OCI-LY7 (cell line): ENCODE measurements around the gene CIB2.

ENCODE experiments used
- EZH2phosphoT487 ChIP-seq: fragments of 200-600 bp; sonication (generic); IDR thresholded peaks from 2 replicates; pipeline ENCODE4 v1.6.1; 2018; ENCODE audit warnings: low read depth, borderline replicate concordance, mild to moderate bottlenecking, mixed run types, antibody characterized with exemption, low read length, moderate library complexity, mixed read lengths
- TF ChIP-seq, protein P1 (sequence below): fragments of 200-600 bp; sonication (generic); conservative IDR thresholded peaks from 2 replicates; pipeline ENCODE4 v1.5.1; 2014; ENCODE audit warnings: mild to moderate bottlenecking, antibody characterized with exemption, low read length, moderate library complexity, mixed read lengths

DNA sequence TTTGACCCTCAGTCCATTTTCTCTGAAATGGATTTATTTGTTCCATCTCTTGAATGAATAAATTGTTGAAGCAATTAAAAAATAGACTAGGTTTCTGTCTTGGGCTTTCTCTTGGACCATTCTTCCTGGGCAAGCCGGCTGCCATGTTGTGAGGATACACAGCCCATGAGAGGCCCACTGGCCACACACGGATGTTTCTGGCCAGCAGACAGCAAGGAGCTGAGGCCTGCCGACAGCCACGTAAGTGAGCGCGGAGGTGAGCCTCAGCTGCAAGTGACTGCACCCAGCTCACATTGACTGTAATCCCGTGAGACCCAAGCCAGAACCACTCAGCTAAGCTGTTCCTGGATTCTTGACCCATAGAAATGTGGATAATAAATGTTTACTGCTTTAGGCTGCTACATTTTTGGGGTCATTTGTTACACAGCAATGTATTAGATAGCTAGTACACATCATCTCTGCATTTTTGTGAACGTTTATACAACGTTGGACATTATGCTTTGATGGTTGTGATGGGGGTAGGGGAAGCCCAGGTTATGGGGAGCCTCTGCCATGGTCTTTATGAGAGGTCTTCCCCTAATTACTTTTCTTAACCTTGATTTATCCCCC, 40.7 kb upstream of the CIB2 start:
- TF ChIP-seq, protein P1, sequence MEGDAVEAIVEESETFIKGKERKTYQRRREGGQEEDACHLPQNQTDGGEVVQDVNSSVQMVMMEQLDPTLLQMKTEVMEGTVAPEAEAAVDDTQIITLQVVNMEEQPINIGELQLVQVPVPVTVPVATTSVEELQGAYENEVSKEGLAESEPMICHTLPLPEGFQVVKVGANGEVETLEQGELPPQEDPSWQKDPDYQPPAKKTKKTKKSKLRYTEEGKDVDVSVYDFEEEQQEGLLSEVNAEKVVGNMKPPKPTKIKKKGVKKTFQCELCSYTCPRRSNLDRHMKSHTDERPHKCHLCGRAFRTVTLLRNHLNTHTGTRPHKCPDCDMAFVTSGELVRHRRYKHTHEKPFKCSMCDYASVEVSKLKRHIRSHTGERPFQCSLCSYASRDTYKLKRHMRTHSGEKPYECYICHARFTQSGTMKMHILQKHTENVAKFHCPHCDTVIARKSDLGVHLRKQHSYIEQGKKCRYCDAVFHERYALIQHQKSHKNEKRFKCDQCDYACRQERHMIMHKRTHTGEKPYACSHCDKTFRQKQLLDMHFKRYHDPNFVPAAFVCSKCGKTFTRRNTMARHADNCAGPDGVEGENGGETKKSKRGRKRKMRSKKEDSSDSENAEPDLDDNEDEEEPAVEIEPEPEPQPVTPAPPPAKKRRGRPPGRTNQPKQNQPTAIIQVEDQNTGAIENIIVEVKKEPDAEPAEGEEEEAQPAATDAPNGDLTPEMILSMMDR: no peak
- TF ChIP-seq EZH2phosphoT487: no peak
